Smooth muscle cell (in vitro differentiated cells): ENCODE results near the gene TPRN. TPM values are rescaled to one million over a fixed set of nuclear protein-coding genes. Genes with fewer than 3 reads are reported as not detected.

Experiments
- DNase-seq: peaks from one replicate; lab custom pipeline; 2025; ENCODE audit not compliant: unreplicated experiment; lab: John Stamatoyannopoulos, UW
- H2AFZ ChIP-seq: fragments of 200-600 bp; sonication (generic); 2 replicates; pipeline ENCODE4 v1.6.0; 2016; ENCODE audit warnings: antibody characterized with exemption, low read depth, mild to moderate bottlenecking
- H3F3A ChIP-seq: fragments of 200-600 bp; sonication (generic); 2 replicates; pipeline ENCODE4 v1.6.0; 2017; ENCODE audit warnings: antibody characterized with exemption, low read depth
- H3K27ac ChIP-seq: fragments of 200-600 bp; sonication (generic); 2 replicates; pipeline ENCODE4 v1.5.1; 2016; ENCODE audit warnings: low read depth, mild to moderate bottlenecking
- H3K27me3 ChIP-seq: fragments of 200-600 bp; sonication (generic); 2 replicates; pipeline ENCODE4 v1.6.1; 2016; ENCODE audit warnings: low read depth, mild to moderate bottlenecking
- H3K36me3 ChIP-seq: fragments of 200-600 bp; sonication (generic); 2 replicates; pipeline ENCODE4 v1.5.1; 2016; ENCODE audit warnings: low read depth
- H3K4me1 ChIP-seq: fragments of 200-600 bp; sonication (generic); 2 replicates; pipeline ENCODE4 v1.5.1; 2016; ENCODE audit warnings: low read depth
- H3K4me2 ChIP-seq: fragments of 200-600 bp; sonication (generic); 2 replicates; pipeline ENCODE4 v1.6.0; 2016; ENCODE audit warnings: mild to moderate bottlenecking
- H3K4me3 ChIP-seq: fragments of 200-600 bp; sonication (generic); 2 replicates; pipeline ENCODE4 v1.5.1; 2016; ENCODE audit warnings: mild to moderate bottlenecking
- H3K79me2 ChIP-seq: fragments of 200-600 bp; sonication (generic); 2 replicates; pipeline ENCODE4 v1.6.0; 2016; ENCODE audit warnings: low read depth, mild to moderate bottlenecking
- H3K9ac ChIP-seq: fragments of 200-600 bp; sonication (generic); 2 replicates; pipeline ENCODE4 v1.6.0; 2016; ENCODE audit warnings: low read depth
- H3K9me3 ChIP-seq: fragments of 200-600 bp; sonication (generic); replicated peaks from 2 replicates; pipeline ENCODE4 v1.5.1; 2016; ENCODE audit warnings: low read depth
- H4K20me1 ChIP-seq: fragments of 200-600 bp; sonication (generic); 2 replicates; pipeline ENCODE4 v1.6.0; 2016; ENCODE audit warnings: low read depth
- WGBS: methylation state at CpG from one replicate; pipeline ENCODE4 v1.1.7; 2016; ENCODE audit warnings: low lambda C conversion rate; 5-methylcytosine and 5-hydroxymethylcytosine counted together
- polyA plus RNA-seq: library from polyadenylated mRNA; unstranded; fragments of >200 nt; fragmentation: Nextera tagmentation; extraction: Ambion mirVana; gene quantifications from 2 replicates; pipeline ENCODE4 v1.2.1, GENCODE V29; 2016
- total RNA-seq: library from RNA; depleted of rRNA; stranded (reverse); fragments of >200 nt; gene quantifications from 2 replicates; pipeline ENCODE4 v1.2.3, GENCODE V29; 2014
- TF ChIP-seq, protein P1 (sequence below): fragments of 200-600 bp; sonication (generic); IDR thresholded peaks from 2 replicates; pipeline ENCODE4 v1.5.1; 2017; ENCODE audit warnings: borderline replicate concordance, mild to moderate bottlenecking, antibody characterized with exemption; ENCODE audit not compliant: insufficient read depth, poor library complexity, severe bottlenecking

Gene TPRN
- total and polyA plus RNA-seq, 2 experiments from 2014 or later = 4.0 to 19.0 TPM

DNA sequence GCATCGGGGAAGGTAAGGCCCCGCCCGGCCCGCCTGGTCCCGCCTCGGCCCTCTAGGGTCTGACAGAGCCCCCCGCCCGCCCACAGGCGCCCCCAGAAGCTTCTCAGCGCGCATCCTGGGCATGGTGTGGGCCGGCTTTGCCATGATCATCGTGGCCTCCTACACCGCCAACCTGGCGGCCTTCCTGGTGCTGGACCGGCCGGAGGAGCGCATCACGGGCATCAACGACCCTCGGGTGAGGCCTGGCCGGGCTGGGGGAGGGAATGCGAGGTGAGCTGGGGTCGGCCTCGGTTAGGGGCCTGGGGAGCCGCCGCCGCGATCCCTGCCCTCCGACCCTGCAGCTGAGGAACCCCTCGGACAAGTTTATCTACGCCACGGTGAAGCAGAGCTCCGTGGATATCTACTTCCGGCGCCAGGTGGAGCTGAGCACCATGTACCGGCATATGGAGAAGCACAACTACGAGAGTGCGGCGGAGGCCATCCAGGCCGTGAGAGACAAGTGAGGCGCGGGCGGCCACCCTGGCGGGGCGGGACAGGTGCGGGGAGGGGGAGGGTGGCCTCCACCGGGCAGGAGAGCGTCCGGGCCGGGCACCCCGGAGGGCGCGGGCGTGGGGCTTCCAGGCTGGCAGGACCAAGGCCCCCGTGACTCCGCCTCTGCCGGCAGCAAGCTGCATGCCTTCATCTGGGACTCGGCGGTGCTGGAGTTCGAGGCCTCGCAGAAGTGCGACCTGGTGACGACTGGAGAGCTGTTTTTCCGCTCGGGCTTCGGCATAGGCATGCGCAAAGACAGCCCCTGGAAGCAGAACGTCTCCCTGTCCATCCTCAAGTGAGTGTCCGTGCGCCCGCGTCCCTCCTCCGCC is 37.8 kb downstream of the TPRN start:
- Histone ChIP-seq H3F3A (no peaks in the 10 kb centered on the region), H3K9ac (no peak overlapping the region), H2AFZ (no peak overlapping the region), H3K36me3 (no peaks in the 10 kb centered on the region), H3K4me3 (peak overlapping the region; percentile 13), H4K20me1 (no peaks in the 10 kb centered on the region), H3K79me2 (no peaks in the 10 kb centered on the region), H3K27me3 (peaks cover 100% of the 10 kb centered on the region), H3K9me3 (no peaks in the 10 kb centered on the region), H3K4me1 (no peaks in the 10 kb centered on the region), H3K4me2 (peak overlapping the region; percentile 67), H3K27ac (no peak overlapping the region)
- TF ChIP-seq, protein P1, sequence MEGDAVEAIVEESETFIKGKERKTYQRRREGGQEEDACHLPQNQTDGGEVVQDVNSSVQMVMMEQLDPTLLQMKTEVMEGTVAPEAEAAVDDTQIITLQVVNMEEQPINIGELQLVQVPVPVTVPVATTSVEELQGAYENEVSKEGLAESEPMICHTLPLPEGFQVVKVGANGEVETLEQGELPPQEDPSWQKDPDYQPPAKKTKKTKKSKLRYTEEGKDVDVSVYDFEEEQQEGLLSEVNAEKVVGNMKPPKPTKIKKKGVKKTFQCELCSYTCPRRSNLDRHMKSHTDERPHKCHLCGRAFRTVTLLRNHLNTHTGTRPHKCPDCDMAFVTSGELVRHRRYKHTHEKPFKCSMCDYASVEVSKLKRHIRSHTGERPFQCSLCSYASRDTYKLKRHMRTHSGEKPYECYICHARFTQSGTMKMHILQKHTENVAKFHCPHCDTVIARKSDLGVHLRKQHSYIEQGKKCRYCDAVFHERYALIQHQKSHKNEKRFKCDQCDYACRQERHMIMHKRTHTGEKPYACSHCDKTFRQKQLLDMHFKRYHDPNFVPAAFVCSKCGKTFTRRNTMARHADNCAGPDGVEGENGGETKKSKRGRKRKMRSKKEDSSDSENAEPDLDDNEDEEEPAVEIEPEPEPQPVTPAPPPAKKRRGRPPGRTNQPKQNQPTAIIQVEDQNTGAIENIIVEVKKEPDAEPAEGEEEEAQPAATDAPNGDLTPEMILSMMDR = no peak
- no peak for DNase-seq
- 11% methylated on average over 66 of the region's 74 CpGs for WGBS

DNA sequence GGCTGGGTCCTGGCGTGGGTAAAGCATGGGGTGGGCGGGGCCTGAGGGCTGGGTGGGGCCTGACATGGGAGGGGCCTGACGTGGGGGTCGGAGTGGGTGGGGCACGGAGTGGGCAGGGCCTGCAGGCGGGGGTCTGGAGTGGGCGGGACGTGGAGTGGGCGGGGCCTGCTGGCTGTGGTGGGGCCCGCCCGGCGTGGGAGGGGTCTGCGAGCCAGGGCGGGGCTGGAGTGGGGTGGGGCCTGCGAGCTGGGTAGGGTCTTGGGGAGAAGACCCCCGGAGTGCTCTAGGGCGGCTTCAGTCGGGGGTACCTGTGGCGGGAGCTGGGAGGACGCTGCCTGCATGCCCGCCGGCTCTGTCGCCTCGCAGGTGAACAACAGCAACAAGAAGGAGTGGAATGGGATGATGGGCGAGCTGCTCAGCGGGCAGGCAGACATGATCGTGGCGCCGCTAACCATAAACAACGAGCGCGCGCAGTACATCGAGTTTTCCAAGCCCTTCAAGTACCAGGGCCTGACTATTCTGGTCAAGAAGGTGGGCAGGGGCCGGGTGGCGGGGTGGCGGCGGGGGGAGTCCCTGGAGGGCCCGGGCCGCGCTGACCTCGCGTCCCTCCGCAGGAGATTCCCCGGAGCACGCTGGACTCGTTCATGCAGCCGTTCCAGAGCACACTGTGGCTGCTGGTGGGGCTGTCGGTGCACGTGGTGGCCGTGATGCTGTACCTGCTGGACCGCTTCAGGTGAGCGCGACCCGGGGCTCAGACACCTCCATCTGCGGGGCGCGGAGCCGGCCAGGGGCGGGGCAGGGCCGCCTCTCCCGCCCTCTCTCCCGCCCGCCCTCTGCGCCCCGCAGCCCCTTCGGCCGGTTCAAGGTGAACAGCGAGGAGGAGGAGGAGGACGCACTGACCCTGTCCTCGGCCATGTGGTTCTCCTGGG is 38.7 kb downstream of the TPRN start:
- H3F3A ChIP-seq = no peaks in the 10 kb centered on the region
- no peak overlapping the region for H3K4me2 ChIP-seq
- no peaks in the 10 kb centered on the region for H4K20me1 ChIP-seq
- no peak overlapping the region for H2AFZ ChIP-seq
- WGBS = 12% methylated on average over 30 of the region's 71 CpGs
- H3K9ac ChIP-seq = no peak overlapping the region
- H3K36me3 ChIP-seq = no peaks in the 10 kb centered on the region
- no peaks in the 10 kb centered on the region for H3K79me2 ChIP-seq
- peaks cover 100% of the 10 kb centered on the region for H3K27me3 ChIP-seq
- no peaks in the 10 kb centered on the region for H3K9me3 ChIP-seq
- TF ChIP-seq, protein P1 = no peak
- no peak overlapping the region for H3K4me3 ChIP-seq
- no peak for DNase-seq
- no peaks in the 10 kb centered on the region for H3K4me1 ChIP-seq
- H3K27ac ChIP-seq = no peak overlapping the region

DNA sequence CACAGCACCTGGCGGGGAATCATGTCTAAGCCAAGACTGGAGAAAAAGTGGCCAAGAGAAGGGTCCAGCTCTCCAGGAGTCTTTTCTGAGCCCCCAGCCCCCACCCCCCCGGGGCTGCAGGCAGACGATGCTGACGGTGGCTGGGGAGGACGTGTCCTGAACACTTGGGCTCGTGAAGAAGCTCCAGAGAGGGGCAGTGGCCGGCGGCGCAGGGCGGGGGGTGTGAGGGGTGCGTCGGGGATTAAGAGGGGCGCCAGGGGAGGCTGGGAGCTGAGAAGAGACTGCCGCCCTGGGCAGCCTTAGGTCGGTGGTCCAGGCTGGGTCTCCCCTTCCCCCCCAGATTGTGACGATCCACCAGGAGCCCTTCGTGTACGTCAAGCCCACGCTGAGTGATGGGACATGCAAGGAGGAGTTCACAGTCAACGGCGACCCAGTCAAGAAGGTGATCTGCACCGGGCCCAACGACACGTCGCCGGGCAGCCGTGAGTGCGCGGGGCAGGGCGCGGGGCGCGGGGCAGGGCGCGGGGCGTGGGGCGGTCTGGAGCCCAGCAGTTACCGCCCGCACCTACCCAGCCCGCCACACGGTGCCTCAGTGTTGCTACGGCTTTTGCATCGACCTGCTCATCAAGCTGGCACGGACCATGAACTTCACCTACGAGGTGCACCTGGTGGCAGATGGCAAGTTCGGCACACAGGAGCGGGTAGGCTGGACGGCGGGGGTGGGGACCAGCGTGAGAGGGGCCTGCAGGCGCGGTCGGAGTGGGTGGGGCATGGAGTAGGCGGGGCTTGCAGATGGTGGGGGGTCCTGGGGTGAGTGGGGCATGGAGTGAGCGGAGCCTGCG is 39.6 kb downstream of the TPRN start:
- TF ChIP-seq, protein P1 = no peak
- H3K4me3 ChIP-seq = no peak overlapping the region
- H3K27ac ChIP-seq = no peak overlapping the region
- H3K4me2 ChIP-seq = no peak overlapping the region
- no peak overlapping the region for H2AFZ ChIP-seq
- H4K20me1 ChIP-seq = no peaks in the 10 kb centered on the region
- no peak overlapping the region for H3K9ac ChIP-seq
- no peak for DNase-seq
- no peaks in the 10 kb centered on the region for H3K4me1 ChIP-seq
- no peaks in the 10 kb centered on the region for H3K9me3 ChIP-seq
- H3K27me3 ChIP-seq = peaks cover 100% of the 10 kb centered on the region
- 41% methylated on average over 30 of the region's 56 CpGs for WGBS
- no peaks in the 10 kb centered on the region for H3K79me2 ChIP-seq
- no peaks in the 10 kb centered on the region for H3F3A ChIP-seq
- H3K36me3 ChIP-seq = no peaks in the 10 kb centered on the region
